NCI-H2107 (cell line): Measurements from ENCODE around the gene PPP6R3.
"Not testable (repeated sequence)": the region's sequence is repeated elsewhere in the genome, so short reads cannot be mapped to it uniquely, and the experiment has no call there.

Experiments used
- DNase-seq: peaks from one replicate; lab custom pipeline; 2025; lab: John Stamatoyannopoulos, UW

PPP6R3 gene

GRCh38 chr11:68601147-68601546 is 140.6 kb downstream of the PPP6R3 start:
- no peak for DNase-seq

GRCh38 chr11:68609761-68610160 is 149.2 kb downstream of the PPP6R3 start:
- DNase-seq = no peak

- no peak for DNase-seq
Observed at GRCh38 chr11:68610452-68611116, 150.0 kb downstream of the PPP6R3 start.

GRCh38 chr11:68615657-68616056 is 155.1 kb downstream of the PPP6R3 start:
- no peak for DNase-seq

- no peak for DNase-seq
Observed at GRCh38 chr11:68617925-68618809, 157.6 kb downstream of the PPP6R3 start.

GRCh38 chr11:68621826-68622225 is 161.3 kb downstream of the PPP6R3 start:
- DNase-seq = no peak

GRCh38 chr11:68623706-68624105 is 163.2 kb downstream of the PPP6R3 start:
- DNase-seq = not testable (repeated sequence)

- DNase-seq = not testable (repeated sequence)
Observed at GRCh38 chr11:68625069-68625468, 164.5 kb downstream of the PPP6R3 start.

GRCh38 chr11:68626236-68626635 is 165.7 kb downstream of the PPP6R3 start:
- not testable (repeated sequence) for DNase-seq

GRCh38 chr11:68628837-68629236 is 168.3 kb downstream of the PPP6R3 start:
- DNase-seq = not testable (repeated sequence)

- not testable (repeated sequence) for DNase-seq
Observed at GRCh38 chr11:68632375-68632774, 171.8 kb downstream of the PPP6R3 start.

GRCh38 chr11:68632802-68633201 is 172.2 kb downstream of the PPP6R3 start:
- DNase-seq = peak; percentile 14

- not testable (repeated sequence) for DNase-seq
Observed at GRCh38 chr11:68634606-68635005, 174.1 kb downstream of the PPP6R3 start.

- not testable (repeated sequence) for DNase-seq
Observed at GRCh38 chr11:68635172-68635571, 174.6 kb downstream of the PPP6R3 start.

- not testable (repeated sequence) for DNase-seq
Observed at GRCh38 chr11:68635883-68636282, 175.3 kb downstream of the PPP6R3 start.

- DNase-seq = not testable (repeated sequence)
Observed at GRCh38 chr11:68639322-68639721, 178.8 kb downstream of the PPP6R3 start.

GRCh38 chr11:68641880-68642279 is 181.3 kb downstream of the PPP6R3 start:
- no peak for DNase-seq

- no peak for DNase-seq
Observed at GRCh38 chr11:68643585-68643984, 183.0 kb downstream of the PPP6R3 start.

- no peak for DNase-seq
Observed at GRCh38 chr11:68646832-68647231, 186.3 kb downstream of the PPP6R3 start.

- no peak for DNase-seq
Observed at GRCh38 chr11:68649851-68650555, 189.5 kb downstream of the PPP6R3 start.

- no peak for DNase-seq
Observed at GRCh38 chr11:68650801-68651200, 190.2 kb downstream of the PPP6R3 start.

- no peak for DNase-seq
Observed at GRCh38 chr11:68651208-68651984, 190.8 kb downstream of the PPP6R3 start.
